Measurements from ENCODE around the gene SPATA24.
"Not testable (repeated sequence)": the region's sequence is repeated elsewhere in the genome, so short reads cannot be mapped to it uniquely, and the experiment has no call there.

The SPATA24 gene

GRCh38 chr5:139410121-139410992 is 6.5 kb upstream of the SPATA24 start:
- no peak overlapping the region for H3K4me3 ChIP-seq (ENCODE audit: low read depth, low read length)
- TF ChIP-seq CTCF (IDR thresholded peaks at IDR 0.05; ENCODE audit: control insufficient read depth, extremely low read depth, insufficient read depth) = no peak
- no peak for DNase-seq (ENCODE audit: low read depth)

GRCh38 chr5:139409116-139409515 is 5.2 kb upstream of the SPATA24 start:
- H3K4me3 ChIP-seq (ENCODE audit: low read depth, low read length) = not testable (repeated sequence)

GRCh38 chr5:139408191-139408590 is 4.3 kb upstream of the SPATA24 start:
- TF ChIP-seq CTCF (IDR thresholded peaks at IDR 0.05; ENCODE audit: control insufficient read depth, extremely low read depth, insufficient read depth) = no peak
- no peak overlapping the region for H3K4me3 ChIP-seq (ENCODE audit: low read depth, low read length)
- no peak for DNase-seq (ENCODE audit: low read depth)

More at GRCh38 chr5:139409116-139409515, 5.2 kb upstream of the SPATA24 start:
- not testable (repeated sequence) for DNase-seq (ENCODE audit: low read depth)

GRCh38 chr5:139407517-139407916 is 3.6 kb upstream of the SPATA24 start:
- DNase-seq (ENCODE audit: low read depth) = no peak
- no peak overlapping the region for H3K4me3 ChIP-seq (ENCODE audit: low read depth, low read length)
- no peak for TF ChIP-seq CTCF (IDR thresholded peaks at IDR 0.05; ENCODE audit: control insufficient read depth, extremely low read depth, insufficient read depth)

GRCh38 chr5:139406963-139407362 is 3.1 kb upstream of the SPATA24 start:
- H3K4me3 ChIP-seq (ENCODE audit: low read depth, low read length) = no peak overlapping the region
- no peak for DNase-seq (ENCODE audit: low read depth)
- TF ChIP-seq CTCF (IDR thresholded peaks at IDR 0.05; ENCODE audit: control insufficient read depth, extremely low read depth, insufficient read depth) = no peak

- DNase-seq (ENCODE audit: low read depth) = no peak
- peak overlapping the region; percentile 53 for H3K4me3 ChIP-seq (ENCODE audit: low read depth, low read length)
- no peak for TF ChIP-seq CTCF (IDR thresholded peaks at IDR 0.05; ENCODE audit: control insufficient read depth, extremely low read depth, insufficient read depth)
Measured at GRCh38 chr5:139404484-139404840, 573 bp upstream of the SPATA24 start.

GRCh38 chr5:139403418-139403786 is 487 bp downstream of the SPATA24 start:
- no peak for TF ChIP-seq CTCF (IDR thresholded peaks at IDR 0.05; ENCODE audit: control insufficient read depth, extremely low read depth, insufficient read depth)
- peak overlapping the region; percentile 53 for H3K4me3 ChIP-seq (ENCODE audit: low read depth, low read length)
- no peak for DNase-seq (ENCODE audit: low read depth)

Data from LNCaP clone FGC (cell line).